ENCODE data around the gene ZNF691.
"Not testable (repeated sequence)": the region's sequence is repeated elsewhere in the genome, so short reads cannot be mapped to it uniquely, and the experiment has no call there.

Gene ZNF691

GRCh38 chr1:42852608-42852980 lies 6.2 kb downstream of the ZNF691 start:
- Histone ChIP-seq H3K4me3 (no peak overlapping the region), H3K27ac (no peak overlapping the region)

GRCh38 chr1:42853116-42853884 lies 6.9 kb downstream of the ZNF691 start:
- Histone ChIP-seq H3K27ac (no peak overlapping the region), H3K4me3 (no peak overlapping the region)

- H3K4me3 ChIP-seq, H3K27ac ChIP-seq: not testable (repeated sequence)
Observed at GRCh38 chr1:42856554-42856953, 10.1 kb downstream of the ZNF691 start.

- not testable (repeated sequence) for H3K27ac ChIP-seq, H3K4me3 ChIP-seq
Observed at GRCh38 chr1:42859366-42859765, 13.0 kb downstream of the ZNF691 start.

- Histone ChIP-seq H3K27ac (no peak overlapping the region), H3K4me3 (no peak overlapping the region)
Observed at GRCh38 chr1:42860339-42861013, 14.1 kb downstream of the ZNF691 start.

- H3K4me3 ChIP-seq: no peak overlapping the region
- H3K27ac ChIP-seq: no peak overlapping the region
Observed at GRCh38 chr1:42861014-42861399, 14.6 kb downstream of the ZNF691 start.

- no peak overlapping the region for H3K4me3 ChIP-seq
- H3K27ac ChIP-seq: no peak overlapping the region
Observed at GRCh38 chr1:42866549-42866948, 20.1 kb downstream of the ZNF691 start.

GRCh38 chr1:42868466-42868865 lies 22.1 kb downstream of the ZNF691 start:
- not testable (repeated sequence) for H3K27ac ChIP-seq, H3K4me3 ChIP-seq

GRCh38 chr1:42869254-42869653 lies 22.8 kb downstream of the ZNF691 start:
- H3K4me3 ChIP-seq, H3K27ac ChIP-seq: not testable (repeated sequence)

GRCh38 chr1:42869751-42870150 lies 23.3 kb downstream of the ZNF691 start:
- not testable (repeated sequence) for H3K4me3 ChIP-seq

GRCh38 chr1:42873108-42873507 lies 26.7 kb downstream of the ZNF691 start:
- not testable (repeated sequence) for H3K27ac ChIP-seq, H3K4me3 ChIP-seq

More at GRCh38 chr1:42869751-42870150, 23.3 kb downstream of the ZNF691 start:
- H3K27ac ChIP-seq: not testable (repeated sequence)

- Histone ChIP-seq H3K27ac (no peak overlapping the region), H3K4me3 (no peak overlapping the region)
Observed at GRCh38 chr1:42873670-42874069, 27.3 kb downstream of the ZNF691 start.

GRCh38 chr1:42876009-42876408 lies 29.6 kb downstream of the ZNF691 start:
- H3K27ac ChIP-seq: no peak overlapping the region

GRCh38 chr1:42877380-42877779 lies 31.0 kb downstream of the ZNF691 start:
- Histone ChIP-seq H3K4me3 (no peak overlapping the region), H3K27ac (no peak overlapping the region)

More at GRCh38 chr1:42876009-42876408, 29.6 kb downstream of the ZNF691 start:
- no peak overlapping the region for H3K4me3 ChIP-seq

GRCh38 chr1:42880384-42880783 lies 34.0 kb downstream of the ZNF691 start:
- no peak overlapping the region for H3K27ac ChIP-seq

GRCh38 chr1:42886046-42886739 lies 39.8 kb downstream of the ZNF691 start:
- Histone ChIP-seq H3K27ac (no peak overlapping the region), H3K4me3 (no peak overlapping the region)

More at GRCh38 chr1:42880384-42880783, 34.0 kb downstream of the ZNF691 start:
- H3K4me3 ChIP-seq: no peak overlapping the region

- Histone ChIP-seq H3K4me3 (no peak overlapping the region), H3K27ac (no peak overlapping the region)
Observed at GRCh38 chr1:42886800-42887199, 40.4 kb downstream of the ZNF691 start.

- no peak overlapping the region for H3K27ac ChIP-seq
- no peak overlapping the region for H3K4me3 ChIP-seq
Observed at GRCh38 chr1:42887366-42887765, 41.0 kb downstream of the ZNF691 start.

GRCh38 chr1:42888013-42888633 lies 41.7 kb downstream of the ZNF691 start:
- Histone ChIP-seq H3K4me3 (no peak overlapping the region), H3K27ac (no peak overlapping the region)

GRCh38 chr1:42889264-42889663 lies 42.9 kb downstream of the ZNF691 start:
- H3K27ac ChIP-seq: no peak overlapping the region

More at GRCh38 chr1:42889264-42889663, 42.9 kb downstream of the ZNF691 start:
- no peak overlapping the region for H3K4me3 ChIP-seq

All from skin epidermis (tissue), 12 donors.